Thoracic aorta endothelial cell (primary cell): ENCODE measurements around the gene ZC2HC1B. TPM values are rescaled to one million over a fixed set of nuclear protein-coding genes. Genes with fewer than 3 reads are reported as not detected.

Source experiments
- small RNA-seq: library from RNA; depleted of rRNA; stranded (forward); fragments of <200 nt; gene quantifications from one replicate; pipeline ENCODE3, GENCODE V24; 2012
- total RNA-seq: library from RNA; depleted of rRNA; stranded (reverse); fragments of >200 nt; gene quantifications from 2 replicates; pipeline ENCODE4 v1.2.3, GENCODE V29; 2012

The ZC2HC1B gene
- total RNA-seq, result not detected in 2 replicates

GRCh38 chr6:143864234-143864633 is at the start of gene ZC2HC1B:
Gene ZC2HC1B, plus strand, starts transcription at chr6:143864474. Its CDS starts 66 bp downstream, at chr6:143864540.

GRCh38 chr6:143842902-143843676 is 21.2 kb upstream of the ZC2HC1B start, which contains the start of gene LTV1:
Gene LTV1, plus strand, starts transcription at chr6:143843338. Its CDS starts 140 bp downstream, at chr6:143843478.

Small RNA genes within 50 kb of the gene (small RNA-seq; reads per million reads assigned to genes)
- gene ZC2HC1B, result not detected

Other genes starting within 250 kb of the ZC2HC1B start
- gene PHACTR2, start 186.5 kb upstream of the ZC2HC1B start, total RNA-seq, result 210 and 243 TPM in 2 replicates
- 32.5 and 38.7 TPM in 2 replicates for gene LTV1, start 21.1 kb upstream of the ZC2HC1B start, total RNA-seq
- gene PLAGL1, start 143.8 kb downstream of the ZC2HC1B start, total RNA-seq, result 24.7 and 27.1 TPM in 2 replicates
- 105 and 127 TPM in 2 replicates for gene SF3B5, start 231.1 kb downstream of the ZC2HC1B start, total RNA-seq